Fibroblast of skin of left quadriceps (primary cell): ENCODE measurements around the gene CMTM4.
"Not testable (repeated sequence)": the region's sequence is repeated elsewhere in the genome, so short reads cannot be mapped to it uniquely, and the experiment has no call there.

Experiments
- DNase-seq, 2 experiments: peaks; one replicate each; pipeline ENCODE4 v3.0.0-alpha.2; 2013; ENCODE audit warnings: low read depth in 2 of 2

Gene CMTM4

GRCh38 chr16:66616169-66616568 is 80.4 kb downstream of the CMTM4 start:
- no peak for DNase-seq

GRCh38 chr16:66614161-66614802 is 82.3 kb downstream of the CMTM4 start:
- no peak for DNase-seq

GRCh38 chr16:66612422-66612821 is 84.1 kb downstream of the CMTM4 start:
- DNase-seq = no peak

- not testable (repeated sequence) for DNase-seq
These were observed 84.6 kb downstream of the CMTM4 start for GRCh38 chr16:66611911-66612310.

GRCh38 chr16:66610111-66610820 is 86.3 kb downstream of the CMTM4 start:
- no peak for DNase-seq

GRCh38 chr16:66609139-66609510 is 87.4 kb downstream of the CMTM4 start:
- no peak for DNase-seq

GRCh38 chr16:66608241-66609138 is 88.1 kb downstream of the CMTM4 start:
- DNase-seq = peak; percentile 77 to 79

GRCh38 chr16:66605979-66606751 is 90.4 kb downstream of the CMTM4 start:
- DNase-seq = no peak

- no peak for DNase-seq
These were observed 91.2 kb downstream of the CMTM4 start for GRCh38 chr16:66605177-66605978.

- DNase-seq = no peak
These were observed 92.0 kb downstream of the CMTM4 start, which contains the start of gene CMTM3 for GRCh38 chr16:66604376-66605176. Gene CMTM3, plus strand, starts transcription at chr16:66604704. Its CDS starts 102 bp downstream, at chr16:66604806.

- no peak for DNase-seq
These were observed 92.8 kb downstream of the CMTM4 start for GRCh38 chr16:66603537-66604375.

- DNase-seq = no peak
These were observed 95.1 kb downstream of the CMTM4 start for GRCh38 chr16:66601471-66601870.

GRCh38 chr16:66600477-66600876 is 96.1 kb downstream of the CMTM4 start:
- DNase-seq = no peak

GRCh38 chr16:66599726-66600125 is 96.8 kb downstream of the CMTM4 start:
- no peak for DNase-seq

GRCh38 chr16:66598111-66598510 is 98.4 kb downstream of the CMTM4 start:
- DNase-seq = no peak

GRCh38 chr16:66596986-66597848 is 99.3 kb downstream of the CMTM4 start:
- no peak for DNase-seq

- not testable (repeated sequence) for DNase-seq
These were observed 100.0 kb downstream of the CMTM4 start for GRCh38 chr16:66596559-66596958.

- DNase-seq = no peak
These were observed 101.8 kb downstream of the CMTM4 start for GRCh38 chr16:66594739-66595138.
